ENCODE measurements around the gene PNMA6E.

The PNMA6E gene

GRCh38 chrX:153438532-153438931 lies 37.4 kb upstream of the PNMA6E start:
- POLR2A ChIA-PET (ENCODE audit: low non-redundant PET) = no interaction called here
- no peak; the same call in 1 of the 2 replicates for TF ChIP-seq CTCF (conservative IDR thresholded peaks at IDR 0.05; ENCODE audit: low read depth)
- DNase-seq (ENCODE audit: low spot score) = no peak
- H3K27ac ChIP-seq = no peak overlapping the region
- CTCF ChIA-PET = no interaction called here

DNA sequence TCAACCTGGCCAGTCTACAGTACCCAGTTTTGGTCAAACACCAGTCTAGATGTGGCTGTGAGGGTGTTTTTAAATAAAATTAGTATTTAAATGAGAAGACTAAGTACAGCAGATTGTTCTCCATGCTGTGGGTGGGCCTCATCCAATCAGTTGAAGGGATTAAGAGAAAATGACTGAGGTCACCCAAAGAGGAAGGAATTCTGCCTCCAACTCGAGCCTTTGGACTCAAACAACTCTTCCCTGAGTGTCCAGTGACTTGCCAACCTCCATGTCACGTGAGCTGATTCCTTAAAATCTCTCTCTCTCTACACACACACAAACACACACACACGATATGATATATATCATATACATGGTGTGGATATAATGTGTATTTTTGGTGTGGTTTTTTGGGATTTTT lies 34.7 kb upstream of the PNMA6E start:
- H3K27ac ChIP-seq = no peak overlapping the region
- CTCF ChIA-PET = no interaction called here
- DNase-seq (ENCODE audit: low spot score) = no peak
- POLR2A ChIA-PET (ENCODE audit: low non-redundant PET) = no interaction called here
- TF ChIP-seq CTCF (conservative IDR thresholded peaks at IDR 0.05; ENCODE audit: low read depth) = no peak

- no peak for TF ChIP-seq CTCF (conservative IDR thresholded peaks at IDR 0.05; ENCODE audit: low read depth)
- H3K27ac ChIP-seq = no peak overlapping the region
- ChIA-PET CTCF (no interaction called here), POLR2A (ENCODE audit: low non-redundant PET) (no interaction called here)
- no peak for DNase-seq (ENCODE audit: low spot score)
These were observed 33.7 kb upstream of the PNMA6E start for GRCh38 chrX:153434801-153435200.

- no peak for DNase-seq (ENCODE audit: low spot score)
- H3K27ac ChIP-seq = no peak overlapping the region
- ChIA-PET CTCF (no interaction called here), POLR2A (ENCODE audit: low non-redundant PET) (no interaction called here)
- TF ChIP-seq CTCF (conservative IDR thresholded peaks at IDR 0.05; ENCODE audit: low read depth) = no peak
These were observed 32.7 kb upstream of the PNMA6E start for GRCh38 chrX:153433781-153434285.

GRCh38 chrX:153433161-153433680 lies 32.1 kb upstream of the PNMA6E start:
- TF ChIP-seq CTCF (conservative IDR thresholded peaks at IDR 0.05; ENCODE audit: low read depth) = no peak
- no peak overlapping the region for H3K27ac ChIP-seq
- CTCF ChIA-PET = no interaction called here
- POLR2A ChIA-PET (ENCODE audit: low non-redundant PET) = no interaction called here
- DNase-seq (ENCODE audit: low spot score) = no peak

- ChIA-PET CTCF (no interaction called here), POLR2A (ENCODE audit: low non-redundant PET) (no interaction called here)
- no peak for TF ChIP-seq CTCF (conservative IDR thresholded peaks at IDR 0.05; ENCODE audit: low read depth)
- DNase-seq (ENCODE audit: low spot score) = no peak
- no peak overlapping the region for H3K27ac ChIP-seq
These were observed 29.6 kb upstream of the PNMA6E start for GRCh38 chrX:153430796-153431195.

GRCh38 chrX:153426204-153426603 lies 25.1 kb upstream of the PNMA6E start:
- CTCF ChIA-PET = no interaction called here
- TF ChIP-seq CTCF (conservative IDR thresholded peaks at IDR 0.05; ENCODE audit: low read depth) = no peak
- POLR2A ChIA-PET (ENCODE audit: low non-redundant PET) = no interaction called here
- no peak overlapping the region for H3K27ac ChIP-seq
- DNase-seq (ENCODE audit: low spot score) = no peak
